OCI-LY3 (cell line): ENCODE data around the gene IL22RA2.

Experiments
- H2AFZ ChIP-seq: fragments of 200-600, 300-600 bp; shearing (Covaris generic); 2 replicates; pipeline ENCODE4 v1.6.0; 2014; ENCODE audit warnings: antibody characterized with exemption, low read depth, low read length
- H3K27ac ChIP-seq: fragments of 200-600, 300-600 bp; sonication (generic); 2 replicates; pipeline ENCODE4 v1.5.1; 2014; ENCODE audit warnings: mild to moderate bottlenecking, low read length, moderate library complexity, mixed read lengths
- H3K27me3 ChIP-seq: fragments of 200-600, 300-600 bp; sonication (generic); 2 replicates; pipeline ENCODE4 v1.6.1; 2014; ENCODE audit warnings: low read depth, low read length, mixed read lengths
- H3K36me3 ChIP-seq: fragments of 200-600, 300-600 bp; sonication (generic); replicated peaks from 2 replicates; pipeline ENCODE3; 2014; ENCODE audit warnings: low read depth, low read length, mixed read lengths
- H3K4me1 ChIP-seq: fragments of 300-600, 200-600 bp; sonication (generic); 2 replicates; pipeline ENCODE4 v1.6.1; 2014; ENCODE audit warnings: low read length, mixed read lengths
- H3K4me2 ChIP-seq: fragments of 200-600, 300-600 bp; sonication (generic); 2 replicates; pipeline ENCODE4 v1.6.1; 2014; ENCODE audit warnings: low read length, mixed read lengths
- H3K4me3 ChIP-seq: fragments of 300-600, 200-600 bp; sonication (generic); 2 replicates; pipeline ENCODE4 v1.5.1; 2014; ENCODE audit warnings: antibody characterized with exemption, mild to moderate bottlenecking, low read length, moderate library complexity
- H3K79me2 ChIP-seq: fragments of 300-600, 200-600 bp; shearing (Covaris generic); 2 replicates; pipeline ENCODE4 v1.6.1; 2014; ENCODE audit warnings: mild to moderate bottlenecking, low read length, mixed read lengths
- H3K9ac ChIP-seq: fragments of 300-600, 200-600 bp; shearing (Covaris generic); 2 replicates; pipeline ENCODE4 v1.6.0; 2014; ENCODE audit warnings: mild to moderate bottlenecking, low read length, moderate library complexity
- H3K9me3 ChIP-seq: fragments of 200-600, 300-600 bp; shearing (Covaris generic); 2 replicates; pipeline ENCODE4 v1.6.1; 2014; ENCODE audit warnings: low read length, mixed read lengths; ENCODE audit not compliant: insufficient read depth
- H4K20me1 ChIP-seq: fragments of 200-600, 300-600 bp; sonication (generic); 2 replicates; pipeline ENCODE4 v1.6.1; 2016; ENCODE audit warnings: low read length, mixed read lengths; ENCODE audit not compliant: insufficient read depth
- EZH2phosphoT487 ChIP-seq: fragments of 200-600 bp; shearing (Covaris generic); IDR thresholded peaks from 2 replicates; pipeline ENCODE4 v1.6.1; 2018; ENCODE audit warnings: antibody characterized with exemption, mixed run types, low read depth
- TF ChIP-seq, protein P1 (sequence below): fragments of 200-600, 300-600 bp; sonication (generic); IDR thresholded peaks from 2 replicates; pipeline ENCODE4 v1.5.1; 2014; ENCODE audit warnings: antibody characterized with exemption, low read length, low read depth

IL22RA2 gene

DNA sequence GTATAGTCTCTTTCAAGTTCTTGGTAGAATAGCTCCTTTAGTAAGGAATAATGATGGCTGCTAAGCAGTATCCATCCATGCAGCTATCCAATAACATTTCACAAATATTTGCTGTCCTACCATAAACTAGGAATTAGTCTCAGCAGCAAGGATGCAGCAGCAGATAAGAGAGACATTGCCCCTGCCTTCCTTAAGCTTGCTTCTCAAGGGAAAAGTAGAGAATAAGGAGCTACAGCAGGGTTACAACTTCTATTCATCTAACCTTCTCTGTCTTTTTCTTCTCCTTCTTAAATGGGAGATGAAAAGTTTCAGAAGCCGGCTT lies 2.4 kb downstream of the IL22RA2 start:
- no peaks in the 10 kb centered on the region for H3K36me3 ChIP-seq
- no peaks in the 10 kb centered on the region for H3K9me3 ChIP-seq
- no peaks in the 10 kb centered on the region for H4K20me1 ChIP-seq
- peaks cover 70% of the 10 kb centered on the region for H3K4me1 ChIP-seq
- peak overlapping the region; percentile 41; the same call in 1 of the 2 replicates for H2AFZ ChIP-seq
- TF ChIP-seq EZH2phosphoT487 = no peak
- TF ChIP-seq, protein P1, sequence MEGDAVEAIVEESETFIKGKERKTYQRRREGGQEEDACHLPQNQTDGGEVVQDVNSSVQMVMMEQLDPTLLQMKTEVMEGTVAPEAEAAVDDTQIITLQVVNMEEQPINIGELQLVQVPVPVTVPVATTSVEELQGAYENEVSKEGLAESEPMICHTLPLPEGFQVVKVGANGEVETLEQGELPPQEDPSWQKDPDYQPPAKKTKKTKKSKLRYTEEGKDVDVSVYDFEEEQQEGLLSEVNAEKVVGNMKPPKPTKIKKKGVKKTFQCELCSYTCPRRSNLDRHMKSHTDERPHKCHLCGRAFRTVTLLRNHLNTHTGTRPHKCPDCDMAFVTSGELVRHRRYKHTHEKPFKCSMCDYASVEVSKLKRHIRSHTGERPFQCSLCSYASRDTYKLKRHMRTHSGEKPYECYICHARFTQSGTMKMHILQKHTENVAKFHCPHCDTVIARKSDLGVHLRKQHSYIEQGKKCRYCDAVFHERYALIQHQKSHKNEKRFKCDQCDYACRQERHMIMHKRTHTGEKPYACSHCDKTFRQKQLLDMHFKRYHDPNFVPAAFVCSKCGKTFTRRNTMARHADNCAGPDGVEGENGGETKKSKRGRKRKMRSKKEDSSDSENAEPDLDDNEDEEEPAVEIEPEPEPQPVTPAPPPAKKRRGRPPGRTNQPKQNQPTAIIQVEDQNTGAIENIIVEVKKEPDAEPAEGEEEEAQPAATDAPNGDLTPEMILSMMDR = no peak
- H3K4me3 ChIP-seq = no peak overlapping the region
- H3K79me2 ChIP-seq = no peaks in the 10 kb centered on the region
- H3K27ac ChIP-seq = peak overlapping the region; percentile 75
- H3K27me3 ChIP-seq = no peaks in the 10 kb centered on the region
- H3K4me2 ChIP-seq = peak overlapping the region; percentile 56
- peak overlapping the region; percentile 57; the same call in 1 of the 2 replicates for H3K9ac ChIP-seq

DNA sequence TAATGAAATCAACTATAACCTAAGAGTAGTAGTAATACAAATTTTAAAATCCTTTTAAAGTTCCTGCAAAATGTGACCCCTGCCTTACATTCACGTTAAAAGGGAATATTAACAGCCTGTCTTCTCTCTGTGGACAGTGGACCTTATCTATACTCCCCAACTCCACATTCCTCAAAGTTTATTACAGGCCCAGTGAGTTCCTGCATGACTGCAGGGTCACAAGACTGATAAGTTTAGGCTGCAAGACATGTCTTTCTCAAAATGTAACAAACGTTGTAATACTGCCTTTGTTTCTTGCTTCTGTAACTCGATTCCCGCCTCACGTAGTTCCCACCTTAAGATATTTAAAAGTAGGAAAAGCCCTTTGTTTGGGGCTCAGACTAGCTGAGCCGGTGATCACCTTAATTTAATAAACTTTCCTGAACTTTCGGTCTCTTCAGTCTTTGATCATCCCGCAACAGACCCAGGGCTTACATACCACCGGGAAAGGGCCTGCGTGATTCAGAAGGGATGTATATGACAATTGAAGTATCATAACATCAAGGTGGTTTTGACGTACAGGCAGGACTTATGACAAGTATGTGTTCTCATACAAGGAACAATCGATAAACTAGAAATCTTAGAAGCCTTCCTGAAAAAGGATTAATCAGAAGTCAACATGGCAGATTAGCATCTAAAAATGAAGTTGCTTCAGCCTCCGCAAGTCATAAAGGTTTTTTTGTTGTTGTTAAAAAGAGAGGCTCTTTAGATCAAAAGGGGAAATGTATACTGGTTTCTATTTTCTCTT lies 3.0 kb downstream of the IL22RA2 start:
- Histone ChIP-seq H3K9ac (no peak overlapping the region), H3K4me2 (peak overlapping the region; percentile 56; the same call in 1 of the 2 replicates), H3K4me3 (no peak overlapping the region), H3K36me3 (no peaks in the 10 kb centered on the region), H2AFZ (no peak overlapping the region), H3K27ac (peak overlapping the region; percentile 75; the same call in 1 of the 2 replicates), H3K9me3 (no peaks in the 10 kb centered on the region), H3K4me1 (peaks cover 70% of the 10 kb centered on the region), H3K27me3 (no peaks in the 10 kb centered on the region), H4K20me1 (no peaks in the 10 kb centered on the region), H3K79me2 (no peaks in the 10 kb centered on the region)
- TF ChIP-seq, protein P1 = no peak
- TF ChIP-seq EZH2phosphoT487 = no peak

DNA sequence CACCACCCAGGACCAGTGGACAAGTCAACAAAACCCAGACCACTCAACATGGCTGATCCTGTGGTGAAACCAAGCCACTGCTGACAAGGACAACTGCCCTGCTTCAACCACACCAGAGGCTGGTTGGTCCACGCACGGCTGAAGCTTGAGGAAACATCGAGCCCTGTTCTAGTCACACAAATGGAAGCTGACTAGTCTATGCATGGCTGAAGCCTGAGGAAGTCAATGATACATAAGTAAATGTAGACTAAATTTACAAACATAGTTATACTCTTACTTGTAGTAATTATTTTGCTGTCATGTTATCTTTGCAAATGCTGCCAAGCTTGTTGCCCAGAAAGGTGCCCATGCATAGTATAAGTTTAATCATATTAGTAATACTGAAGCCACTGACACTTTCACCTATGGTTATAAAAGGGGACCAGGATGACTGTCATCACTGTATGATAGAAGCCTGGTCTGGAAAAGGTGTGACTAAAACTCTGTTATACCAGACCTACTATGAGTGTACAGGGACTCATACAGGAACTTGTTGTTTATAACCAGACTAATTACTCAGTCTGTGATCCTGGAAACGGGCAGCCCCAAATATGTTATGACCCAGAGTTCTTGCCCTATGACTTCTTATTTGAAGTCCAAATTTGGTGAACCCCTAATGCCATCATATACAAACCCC lies 5.6 kb downstream of the IL22RA2 start:
- H4K20me1 ChIP-seq = no peaks in the 10 kb centered on the region
- no peak overlapping the region for H3K4me3 ChIP-seq
- peaks cover 2% of the 10 kb centered on the region for H3K36me3 ChIP-seq
- no peak overlapping the region for H2AFZ ChIP-seq
- peak overlapping the region; percentile 49; the same call in 1 of the 2 replicates for H3K27ac ChIP-seq
- H3K4me2 ChIP-seq = no peak overlapping the region
- no peaks in the 10 kb centered on the region for H3K79me2 ChIP-seq
- H3K9ac ChIP-seq = no peak overlapping the region
- peaks cover 21% of the 10 kb centered on the region; the same call in 1 of the 2 replicates for H3K9me3 ChIP-seq
- H3K27me3 ChIP-seq = no peaks in the 10 kb centered on the region
- peaks cover 72% of the 10 kb centered on the region for H3K4me1 ChIP-seq
- TF ChIP-seq, protein P1 = no peak
- TF ChIP-seq EZH2phosphoT487 = no peak
